ENCODE results near the gene ROR1.

Gene ROR1

GRCh38 chr1:63829349-63830327 is 55.8 kb downstream of the ROR1 start:
- H3K4me3 ChIP-seq (ENCODE audit: low read depth in 1 of 2, low read length in 2 of 2) = no peak overlapping the region
- H3K27me3 ChIP-seq (ENCODE audit: control insufficient read depth in 1 of 2, insufficient read depth in 2 of 2, low read length in 2 of 2) = no peaks in the 10 kb centered on the region
- H3K9me3 ChIP-seq (ENCODE audit: control insufficient read depth in 1 of 2, low read length in 2 of 2) = no peaks in the 10 kb centered on the region
- no peak overlapping the region for H3K27ac ChIP-seq (ENCODE audit: low read depth, low read length)
- H3K4me1 ChIP-seq (ENCODE audit: control insufficient read depth in 1 of 2, insufficient read depth in 2 of 2, low read length in 2 of 2) = peaks cover 12 to 13% of the 10 kb centered on the region in 2 donors
- no peaks in the 10 kb centered on the region for H3K36me3 ChIP-seq (ENCODE audit: control insufficient read depth in 1 of 2, insufficient read depth in 2 of 2, low read length in 2 of 2)
- no peak overlapping the region for H3K9ac ChIP-seq (ENCODE audit: low read depth in 1 of 2, low read length in 2 of 2)

- no peaks in the 10 kb centered on the region for H3K36me3 ChIP-seq (ENCODE audit: control insufficient read depth in 1 of 2, insufficient read depth in 2 of 2, low read length in 2 of 2)
- peaks cover 12 to 13% of the 10 kb centered on the region in 2 donors for H3K4me1 ChIP-seq (ENCODE audit: control insufficient read depth in 1 of 2, insufficient read depth in 2 of 2, low read length in 2 of 2)
- H3K27ac ChIP-seq (ENCODE audit: low read depth, low read length) = no peak overlapping the region
- H3K27me3 ChIP-seq (ENCODE audit: control insufficient read depth in 1 of 2, insufficient read depth in 2 of 2, low read length in 2 of 2) = no peaks in the 10 kb centered on the region
- no peak overlapping the region for H3K4me3 ChIP-seq (ENCODE audit: low read depth in 1 of 2, low read length in 2 of 2)
- no peaks in the 10 kb centered on the region for H3K9me3 ChIP-seq (ENCODE audit: control insufficient read depth in 1 of 2, low read length in 2 of 2)
- no peak overlapping the region for H3K9ac ChIP-seq (ENCODE audit: low read depth in 1 of 2, low read length in 2 of 2)
Observed at GRCh38 chr1:63831409-63831808, 57.6 kb downstream of the ROR1 start.

GRCh38 chr1:63833363-63834119 is 59.7 kb downstream of the ROR1 start:
- H3K36me3 ChIP-seq (ENCODE audit: control insufficient read depth in 1 of 2, insufficient read depth in 2 of 2, low read length in 2 of 2) = no peaks in the 10 kb centered on the region
- no peak overlapping the region for H3K9ac ChIP-seq (ENCODE audit: low read depth in 1 of 2, low read length in 2 of 2)
- no peaks in the 10 kb centered on the region for H3K9me3 ChIP-seq (ENCODE audit: control insufficient read depth in 1 of 2, low read length in 2 of 2)
- no peaks in the 10 kb centered on the region for H3K27me3 ChIP-seq (ENCODE audit: control insufficient read depth in 1 of 2, insufficient read depth in 2 of 2, low read length in 2 of 2)
- H3K27ac ChIP-seq (ENCODE audit: low read depth, low read length) = no peak overlapping the region
- no peak overlapping the region for H3K4me3 ChIP-seq (ENCODE audit: low read depth in 1 of 2, low read length in 2 of 2)
- peaks cover 12 to 13% of the 10 kb centered on the region in 2 donors for H3K4me1 ChIP-seq (ENCODE audit: control insufficient read depth in 1 of 2, insufficient read depth in 2 of 2, low read length in 2 of 2)

- Histone ChIP-seq H3K27ac (ENCODE audit: low read depth, low read length) (no peak overlapping the region), H3K27me3 (ENCODE audit: control insufficient read depth in 1 of 2, insufficient read depth in 2 of 2, low read length in 2 of 2) (no peaks in the 10 kb centered on the region), H3K4me3 (ENCODE audit: low read depth in 1 of 2, low read length in 2 of 2) (no peak overlapping the region), H3K36me3 (ENCODE audit: control insufficient read depth in 1 of 2, insufficient read depth in 2 of 2, low read length in 2 of 2) (no peaks in the 10 kb centered on the region), H3K9ac (ENCODE audit: low read depth in 1 of 2, low read length in 2 of 2) (no peak overlapping the region), H3K9me3 (ENCODE audit: control insufficient read depth in 1 of 2, low read length in 2 of 2) (no peaks in the 10 kb centered on the region), H3K4me1 (ENCODE audit: control insufficient read depth in 1 of 2, insufficient read depth in 2 of 2, low read length in 2 of 2) (peaks cover 2 to 10% of the 10 kb centered on the region in 2 donors)
Observed at GRCh38 chr1:63835128-63835527, 61.3 kb downstream of the ROR1 start.

GRCh38 chr1:63836374-63836773 is 62.6 kb downstream of the ROR1 start:
- H3K9me3 ChIP-seq (ENCODE audit: control insufficient read depth in 1 of 2, low read length in 2 of 2) = no peaks in the 10 kb centered on the region
- H3K4me1 ChIP-seq (ENCODE audit: control insufficient read depth in 1 of 2, insufficient read depth in 2 of 2, low read length in 2 of 2) = peaks cover 0 to 2% of the 10 kb centered on the region in 2 donors
- H3K27me3 ChIP-seq (ENCODE audit: control insufficient read depth in 1 of 2, insufficient read depth in 2 of 2, low read length in 2 of 2) = no peaks in the 10 kb centered on the region
- H3K27ac ChIP-seq (ENCODE audit: low read depth, low read length) = no peak overlapping the region
- no peaks in the 10 kb centered on the region for H3K36me3 ChIP-seq (ENCODE audit: control insufficient read depth in 1 of 2, insufficient read depth in 2 of 2, low read length in 2 of 2)
- no peak overlapping the region for H3K9ac ChIP-seq (ENCODE audit: low read depth in 1 of 2, low read length in 2 of 2)
- H3K4me3 ChIP-seq (ENCODE audit: low read depth in 1 of 2, low read length in 2 of 2) = no peak overlapping the region

- Histone ChIP-seq H3K4me1 (ENCODE audit: control insufficient read depth in 1 of 2, insufficient read depth in 2 of 2, low read length in 2 of 2) (no peaks in the 10 kb centered on the region), H3K27ac (ENCODE audit: low read depth, low read length) (no peak overlapping the region), H3K27me3 (ENCODE audit: control insufficient read depth in 1 of 2, insufficient read depth in 2 of 2, low read length in 2 of 2) (no peaks in the 10 kb centered on the region), H3K36me3 (ENCODE audit: control insufficient read depth in 1 of 2, insufficient read depth in 2 of 2, low read length in 2 of 2) (no peaks in the 10 kb centered on the region), H3K4me3 (ENCODE audit: low read depth in 1 of 2, low read length in 2 of 2) (no peak overlapping the region), H3K9ac (ENCODE audit: low read depth in 1 of 2, low read length in 2 of 2) (no peak overlapping the region), H3K9me3 (ENCODE audit: control insufficient read depth in 1 of 2, low read length in 2 of 2) (no peaks in the 10 kb centered on the region)
Observed at GRCh38 chr1:63836830-63837229, 63.0 kb downstream of the ROR1 start.

- Histone ChIP-seq H3K4me1 (ENCODE audit: control insufficient read depth in 1 of 2, insufficient read depth in 2 of 2, low read length in 2 of 2) (peaks cover 9 to 10% of the 10 kb centered on the region in 2 donors), H3K9ac (ENCODE audit: low read depth in 1 of 2, low read length in 2 of 2) (no peak overlapping the region), H3K27ac (ENCODE audit: low read depth, low read length) (no peak overlapping the region), H3K27me3 (ENCODE audit: control insufficient read depth in 1 of 2, insufficient read depth in 2 of 2, low read length in 2 of 2) (no peaks in the 10 kb centered on the region), H3K36me3 (ENCODE audit: control insufficient read depth in 1 of 2, insufficient read depth in 2 of 2, low read length in 2 of 2) (no peaks in the 10 kb centered on the region), H3K4me3 (ENCODE audit: low read depth in 1 of 2, low read length in 2 of 2) (no peak overlapping the region), H3K9me3 (ENCODE audit: control insufficient read depth in 1 of 2, low read length in 2 of 2) (no peaks in the 10 kb centered on the region)
Observed at GRCh38 chr1:63843010-63843409, 69.2 kb downstream of the ROR1 start.

- Histone ChIP-seq H3K36me3 (ENCODE audit: control insufficient read depth in 1 of 2, insufficient read depth in 2 of 2, low read length in 2 of 2) (no peaks in the 10 kb centered on the region), H3K4me3 (ENCODE audit: low read depth in 1 of 2, low read length in 2 of 2) (no peak overlapping the region), H3K9ac (ENCODE audit: low read depth in 1 of 2, low read length in 2 of 2) (no peak overlapping the region), H3K4me1 (ENCODE audit: control insufficient read depth in 1 of 2, insufficient read depth in 2 of 2, low read length in 2 of 2) (peaks cover 9 to 10% of the 10 kb centered on the region in 2 donors), H3K9me3 (ENCODE audit: control insufficient read depth in 1 of 2, low read length in 2 of 2) (no peaks in the 10 kb centered on the region), H3K27me3 (ENCODE audit: control insufficient read depth in 1 of 2, insufficient read depth in 2 of 2, low read length in 2 of 2) (no peaks in the 10 kb centered on the region), H3K27ac (ENCODE audit: low read depth, low read length) (no peak overlapping the region)
Observed at GRCh38 chr1:63843884-63844283, 70.1 kb downstream of the ROR1 start.

- Histone ChIP-seq H3K27ac (ENCODE audit: low read depth, low read length) (no peak overlapping the region), H3K27me3 (ENCODE audit: control insufficient read depth in 1 of 2, insufficient read depth in 2 of 2, low read length in 2 of 2) (no peaks in the 10 kb centered on the region), H3K4me3 (ENCODE audit: low read depth in 1 of 2, low read length in 2 of 2) (no peak overlapping the region), H3K4me1 (ENCODE audit: control insufficient read depth in 1 of 2, insufficient read depth in 2 of 2, low read length in 2 of 2) (peaks cover 9 to 10% of the 10 kb centered on the region in 2 donors), H3K9ac (ENCODE audit: low read depth in 1 of 2, low read length in 2 of 2) (no peak overlapping the region), H3K36me3 (ENCODE audit: control insufficient read depth in 1 of 2, insufficient read depth in 2 of 2, low read length in 2 of 2) (no peaks in the 10 kb centered on the region), H3K9me3 (ENCODE audit: control insufficient read depth in 1 of 2, low read length in 2 of 2) (no peaks in the 10 kb centered on the region)
Observed at GRCh38 chr1:63845346-63845745, 71.5 kb downstream of the ROR1 start.

- Histone ChIP-seq H3K4me3 (ENCODE audit: low read depth in 1 of 2, low read length in 2 of 2) (no peak overlapping the region), H3K9me3 (ENCODE audit: control insufficient read depth in 1 of 2, low read length in 2 of 2) (no peaks in the 10 kb centered on the region), H3K4me1 (ENCODE audit: control insufficient read depth in 1 of 2, insufficient read depth in 2 of 2, low read length in 2 of 2) (peaks cover 9 to 10% of the 10 kb centered on the region in 2 donors), H3K36me3 (ENCODE audit: control insufficient read depth in 1 of 2, insufficient read depth in 2 of 2, low read length in 2 of 2) (no peaks in the 10 kb centered on the region), H3K27ac (ENCODE audit: low read depth, low read length) (no peak overlapping the region), H3K27me3 (ENCODE audit: control insufficient read depth in 1 of 2, insufficient read depth in 2 of 2, low read length in 2 of 2) (no peaks in the 10 kb centered on the region), H3K9ac (ENCODE audit: low read depth in 1 of 2, low read length in 2 of 2) (no peak overlapping the region)
Observed at GRCh38 chr1:63847308-63847910, 73.6 kb downstream of the ROR1 start.
